ENCODE measurements around the gene NTPCR.

DNA sequence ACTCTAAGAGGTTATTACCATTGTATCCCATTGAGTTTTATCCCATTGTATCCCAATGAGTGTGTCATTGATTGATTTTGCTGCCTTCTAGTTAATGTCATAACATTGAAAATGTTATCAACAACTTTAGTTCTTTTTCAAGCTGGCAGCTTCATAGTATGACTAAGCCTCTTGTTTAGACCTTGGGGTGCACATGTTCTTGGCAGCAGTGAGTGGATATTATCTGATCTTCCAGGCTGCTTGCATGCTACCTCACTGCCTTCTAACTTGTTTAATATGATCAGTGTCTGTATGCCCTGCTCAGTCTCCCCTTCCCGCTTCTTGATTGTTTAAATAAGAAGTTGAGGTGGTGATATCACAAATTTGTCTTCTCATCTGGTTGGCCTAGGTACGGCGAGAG is 24.6 kb downstream of the NTPCR start:
- TF ChIP-seq, protein P1, sequence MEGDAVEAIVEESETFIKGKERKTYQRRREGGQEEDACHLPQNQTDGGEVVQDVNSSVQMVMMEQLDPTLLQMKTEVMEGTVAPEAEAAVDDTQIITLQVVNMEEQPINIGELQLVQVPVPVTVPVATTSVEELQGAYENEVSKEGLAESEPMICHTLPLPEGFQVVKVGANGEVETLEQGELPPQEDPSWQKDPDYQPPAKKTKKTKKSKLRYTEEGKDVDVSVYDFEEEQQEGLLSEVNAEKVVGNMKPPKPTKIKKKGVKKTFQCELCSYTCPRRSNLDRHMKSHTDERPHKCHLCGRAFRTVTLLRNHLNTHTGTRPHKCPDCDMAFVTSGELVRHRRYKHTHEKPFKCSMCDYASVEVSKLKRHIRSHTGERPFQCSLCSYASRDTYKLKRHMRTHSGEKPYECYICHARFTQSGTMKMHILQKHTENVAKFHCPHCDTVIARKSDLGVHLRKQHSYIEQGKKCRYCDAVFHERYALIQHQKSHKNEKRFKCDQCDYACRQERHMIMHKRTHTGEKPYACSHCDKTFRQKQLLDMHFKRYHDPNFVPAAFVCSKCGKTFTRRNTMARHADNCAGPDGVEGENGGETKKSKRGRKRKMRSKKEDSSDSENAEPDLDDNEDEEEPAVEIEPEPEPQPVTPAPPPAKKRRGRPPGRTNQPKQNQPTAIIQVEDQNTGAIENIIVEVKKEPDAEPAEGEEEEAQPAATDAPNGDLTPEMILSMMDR (conservative IDR thresholded peaks at IDR 0.05): no peak
- TF ChIP-seq ZFX (IDR thresholded peaks at IDR 0.05): no peak

Measured in C4-2B (cell line).